Gastrocnemius medialis (tissue), 4 donors: ENCODE data around the gene TXLNG. TPM values are rescaled to one million over a fixed set of nuclear protein-coding genes. Genes with fewer than 3 reads are reported as not detected.
A peak's percentile ranks its signal among the peaks of the same experiment; 100 is the strongest.

Experiments used
- ATAC-seq, 2 donors: fragments of 150-250 bp; one replicate each; pipeline ENCODE4 v1.9.1; 2016
- DNase-seq, 2 donors: peaks; one replicate each; pipeline ENCODE4 v3.0.0-alpha.2; 2019
- H3K27ac ChIP-seq, 4 donors: fragments of 200-600 bp; sonication (generic); 1 replicate in 1 of 4; 2 replicates in 3 of 4; pipeline ENCODE4 v1.5.1; 2016 to 2018; ENCODE audit warnings: mild to moderate bottlenecking in 2 of 4, moderate library complexity in 1 of 4
- H3K27me3 ChIP-seq, 3 donors: fragments of 200-600 bp; sonication (generic) in 2 of 3; 1 replicate in 1 of 3; 2 replicates in 2 of 3; pipeline versions ENCODE4 v1.5.1 to v1.6.0; 2016 to 2019; ENCODE audit warnings: mild to moderate bottlenecking in 1 of 3, moderate library complexity in 1 of 3
- H3K36me3 ChIP-seq, 2 donors: fragments of 200-600 bp; sonication (generic) in 1 of 2; one replicate each; pipeline ENCODE4 v1.5.1; 2017 to 2018
- H3K4me1 ChIP-seq, 2 donors: fragments of 200-600 bp; sonication (generic) in 1 of 2; one replicate each; pipeline ENCODE4 v1.5.1; 2016 to 2017; ENCODE audit warnings: mild to moderate bottlenecking in 2 of 2
- H3K4me3 ChIP-seq, 4 donors: fragments of 200-600 bp; sonication (generic) in 3 of 4; 1 replicate in 1 of 4; 2 replicates in 3 of 4; pipeline ENCODE4 v1.5.1; 2016 to 2019; ENCODE audit warnings: mild to moderate bottlenecking in 2 of 4
- H3K9me3 ChIP-seq, 3 donors: fragments of 200-600 bp; sonication (generic) in 2 of 3; 1 replicate in 1 of 3; 2 replicates in 2 of 3; pipeline ENCODE4 v1.5.1; 2016 to 2019
- CTCF ChIP-seq, 5 experiments: fragments of 450-650 bp in 3 of 5; fragments of 200-600 bp in 2 of 5; sonication (generic) in 2 of 5; IDR thresholded peaks in 4 of 5; conservative IDR thresholded peaks in 1 of 5; 1 replicate in 4 of 5; 2 replicates in 1 of 5; pipeline ENCODE4 v1.5.1; 2016 to 2019; ENCODE audit warnings: antibody characterized with exemption in 5 of 5, mild to moderate bottlenecking in 3 of 5, moderate library complexity in 3 of 5
- POLR2A ChIP-seq, 2 donors: fragments of 450-650 bp; IDR thresholded peaks; one replicate each; pipeline ENCODE4 v1.6.1; 2017; ENCODE audit warnings: antibody characterized with exemption in 2 of 2, mild to moderate bottlenecking in 2 of 2, moderate library complexity in 2 of 2
- in situ Hi-C, 4 donors: fragments of 200-750 bp; cut with MboI; loops; one replicate each; pipeline versions ENCODE4 v1.15.0 to v1.8.0; 2017; ENCODE audit warnings: low sequenced_read_pairs in 4 of 4
- intact Hi-C: fragments of 100-400 bp; cut with DNase I; formaldehyde crosslinking; loops from one replicate; pipeline ENCODE4 v1.15.1; 2023; ENCODE audit warnings: low total_unique reads
- total RNA-seq, 4 donors: library from RNA; depleted of rRNA; stranded (reverse); fragments of >200 nt; gene quantifications; one replicate each; pipeline versions ENCODE4 v1.1.0 to v1.2.3, GENCODE V29; 2016

Gene TXLNG
- total RNA-seq, 4 donors from 2014 or later = 6.9 to 16.9 (median 9.6) TPM

- H3K27me3 ChIP-seq = no peaks in the 10 kb centered on the region
- H3K4me1 ChIP-seq = no peaks in the 10 kb centered on the region
- peak overlapping the region in 1 of 4 donors; percentile 18 for H3K27ac ChIP-seq
- no peak for ATAC-seq
- H3K9me3 ChIP-seq = no peaks in the 10 kb centered on the region
- TF ChIP-seq POLR2A (IDR thresholded peaks at IDR 0.05) = no peak
- no peak for TF ChIP-seq CTCF (IDR thresholded peaks at IDR 0.05 in 4 of 5, conservative IDR thresholded peaks at IDR 0.05 in 1 of 5)
- no peak overlapping the region for H3K4me3 ChIP-seq
- H3K36me3 ChIP-seq = peaks cover 3 to 55% of the 10 kb centered on the region in 2 donors
- intact Hi-C loops (no loop called here), in situ Hi-C loops (no loop called here)
- no peak for DNase-seq
These were observed 65.2 kb downstream of the TXLNG start for GRCh38 chrX:16851421-16851820.

DNA sequence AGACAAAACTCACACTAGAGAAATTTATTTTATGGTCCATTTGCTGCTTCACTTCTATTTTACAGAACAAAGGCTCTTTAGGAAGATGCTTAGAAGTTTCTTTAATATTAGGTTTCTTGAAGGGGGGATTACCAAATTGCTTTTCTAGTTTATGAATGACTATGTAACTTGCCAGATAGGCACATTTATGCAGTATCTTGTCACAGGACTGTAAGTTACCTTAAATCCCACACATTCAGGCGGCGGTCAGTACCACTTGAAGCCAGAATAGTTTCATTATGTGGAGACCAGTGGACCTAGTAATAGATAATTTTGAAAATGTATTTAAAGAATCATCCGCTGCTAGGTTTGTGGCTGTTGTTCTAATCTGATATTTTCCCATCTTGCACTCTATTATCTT lies 65.6 kb downstream of the TXLNG start:
- H3K27ac ChIP-seq = no peak overlapping the region
- DNase-seq (no peak), ATAC-seq (no peak)
- intact Hi-C loops (no loop called here), in situ Hi-C loops (no loop called here)
- H3K4me1 ChIP-seq = no peaks in the 10 kb centered on the region
- H3K36me3 ChIP-seq = peaks cover 3 to 56% of the 10 kb centered on the region in 2 donors
- H3K4me3 ChIP-seq = no peak overlapping the region
- no peaks in the 10 kb centered on the region for H3K9me3 ChIP-seq
- TF ChIP-seq CTCF (IDR thresholded peaks at IDR 0.05 in 4 of 5, conservative IDR thresholded peaks at IDR 0.05 in 1 of 5) = no peak
- H3K27me3 ChIP-seq = no peaks in the 10 kb centered on the region

DNA sequence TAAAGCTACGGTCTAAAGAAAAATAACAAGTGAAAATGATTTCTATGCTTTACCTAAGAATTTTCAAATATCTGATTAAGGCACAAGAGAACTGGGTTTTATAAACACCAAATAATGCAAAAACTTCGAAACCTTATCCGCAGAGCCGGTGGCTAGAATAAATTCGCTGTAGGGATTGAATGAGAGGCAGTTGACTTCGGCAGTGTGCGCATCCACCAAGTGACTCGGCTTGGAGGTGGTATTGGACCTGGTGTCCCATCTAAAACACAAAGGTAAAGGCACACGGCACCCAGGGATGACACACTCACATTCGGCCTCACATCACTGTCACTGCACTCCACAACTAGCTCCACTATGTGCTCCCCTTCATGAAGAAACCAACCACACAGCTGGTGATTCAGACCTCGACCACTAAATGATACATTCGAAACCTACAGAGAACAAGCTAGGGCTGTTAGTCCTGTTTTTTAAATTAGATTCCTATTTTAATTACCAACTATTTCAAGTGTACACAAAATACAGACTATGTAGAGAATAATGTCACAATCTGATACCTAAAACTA lies 66.4 kb downstream of the TXLNG start:
- in situ Hi-C loops = no loop called here
- intact Hi-C loops = no loop called here
- peaks cover 3 to 62% of the 10 kb centered on the region in 2 donors for H3K36me3 ChIP-seq
- H3K27me3 ChIP-seq = no peaks in the 10 kb centered on the region
- H3K4me1 ChIP-seq = no peaks in the 10 kb centered on the region
- no peak overlapping the region for H3K27ac ChIP-seq
- no peak overlapping the region for H3K4me3 ChIP-seq
- TF ChIP-seq CTCF (IDR thresholded peaks at IDR 0.05 in 4 of 5, conservative IDR thresholded peaks at IDR 0.05 in 1 of 5) = no peak
- no peak for TF ChIP-seq POLR2A (IDR thresholded peaks at IDR 0.05)
- ATAC-seq = no peak
- DNase-seq = no peak
- H3K9me3 ChIP-seq = no peaks in the 10 kb centered on the region

DNA sequence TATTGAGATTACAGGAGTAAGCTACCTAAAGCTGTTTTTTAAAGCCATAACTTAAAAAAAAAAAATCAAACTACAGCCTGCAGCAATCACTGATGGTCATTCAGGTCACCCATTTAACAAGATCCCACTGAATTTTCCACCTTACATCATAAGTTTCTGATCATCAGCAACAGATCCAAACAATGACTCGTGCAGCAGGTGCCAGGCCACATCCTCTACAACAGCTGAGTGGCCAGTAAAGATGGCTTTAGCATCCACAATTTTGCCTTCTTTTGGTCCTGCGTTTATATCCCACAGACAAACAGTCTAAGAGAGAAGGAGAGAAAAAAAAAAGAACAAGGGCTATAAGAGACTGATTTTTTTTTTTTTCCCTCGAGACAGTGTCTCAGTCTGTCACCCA lies 67.3 kb downstream of the TXLNG start:
- DNase-seq (no peak), ATAC-seq (no peak)
- Histone ChIP-seq H3K27ac (no peak overlapping the region), H3K4me1 (no peaks in the 10 kb centered on the region), H3K4me3 (no peak overlapping the region), H3K27me3 (no peaks in the 10 kb centered on the region), H3K9me3 (no peaks in the 10 kb centered on the region), H3K36me3 (peaks cover 3 to 54% of the 10 kb centered on the region in 2 donors)
- TF ChIP-seq CTCF (IDR thresholded peaks at IDR 0.05 in 4 of 5, conservative IDR thresholded peaks at IDR 0.05 in 1 of 5) (no peak), POLR2A (IDR thresholded peaks at IDR 0.05) (no peak)
- intact Hi-C loops (no loop called here), in situ Hi-C loops (no loop called here)
